A673 (cell line): ENCODE results near the gene FRMD3. TPM values are rescaled to one million over a fixed set of nuclear protein-coding genes. Genes with fewer than 3 reads are reported as not detected.

Experiments used
- BruUV-seq: library from RNA; stranded (reverse); fragments of 400-500 nt; replicated peaks from 2 replicates; lab custom pipeline; 2021; lab: Mats Ljungman, UMichigan
- CTCF ChIA-PET: fragments of 300-600 bp; sonication (Branson Sonifier 250); formaldehyde crosslinking; loops from one replicate; lab custom pipeline; 2022; ENCODE audit warnings: antibody characterized with exemption; lab: Charles Lee
- POLR2A ChIA-PET: fragments of 300-600 bp; sonication (Branson Sonifier 250); formaldehyde crosslinking; loops from one replicate; lab custom pipeline; 2022; ENCODE audit warnings: antibody characterized with exemption; ENCODE audit not compliant: low non-redundant PET; lab: Charles Lee
- DNase-seq: peaks from one replicate; pipeline ENCODE4 v3.0.0-alpha.2; 2015; ENCODE audit warnings: low spot score
- H3K27ac ChIP-seq: fragments of 200-600 bp; sonication (generic); 2 replicates; pipeline ENCODE4 v1.5.1; 2016; ENCODE audit warnings: mixed run types, low read depth, mild to moderate bottlenecking, mixed read lengths, antibody characterized with exemption, low read length; ENCODE audit not compliant: poor library complexity, severe bottlenecking
- H3K27me3 ChIP-seq: fragments of 200-600 bp; sonication (generic); replicated peaks from 2 replicates; pipeline ENCODE4 v1.6.1; 2017; ENCODE audit warnings: mixed run types, low read depth, mild to moderate bottlenecking, mixed read lengths, antibody characterized with exemption, low read length; ENCODE audit not compliant: insufficient read depth, poor library complexity
- H3K36me3 ChIP-seq: fragments of 200-600 bp; sonication (generic); 2 replicates; pipeline ENCODE4 v1.6.1; 2016; ENCODE audit warnings: mixed run types, mild to moderate bottlenecking, mixed read lengths, antibody characterized with exemption, low read length; ENCODE audit not compliant: insufficient read depth, poor library complexity, severe bottlenecking
- H3K4me1 ChIP-seq: fragments of 200-600 bp; sonication (generic); 2 replicates; pipeline ENCODE4 v1.6.1; 2017; ENCODE audit warnings: mixed run types, mild to moderate bottlenecking, mixed read lengths, antibody characterized with exemption, low read length; ENCODE audit not compliant: insufficient read depth, poor library complexity, severe bottlenecking
- H3K4me3 ChIP-seq: fragments of 200-600 bp; sonication (generic); 2 replicates; pipeline ENCODE4 v1.5.1; 2016; ENCODE audit warnings: low read depth, mixed run types, mild to moderate bottlenecking, mixed read lengths, low read length; ENCODE audit not compliant: poor library complexity, severe bottlenecking
- H3K9me3 ChIP-seq: fragments of 200-600 bp; sonication (generic); 2 replicates; pipeline ENCODE4 v1.6.1; 2016; ENCODE audit warnings: mixed run types, low read depth, mild to moderate bottlenecking, mixed read lengths, antibody characterized with exemption, low read length; ENCODE audit not compliant: poor library complexity, severe bottlenecking
- CTCF ChIP-seq: fragments of 300-800, 200-600 bp; sonication (generic); conservative IDR thresholded peaks from 2 replicates; pipeline ENCODE4 v1.5.1; 2017; ENCODE audit warnings: low read depth, mild to moderate bottlenecking, antibody characterized with exemption, low read length, moderate library complexity, mixed read lengths
- EZH2 ChIP-seq: fragments of 200-600 bp; sonication (generic); IDR thresholded peaks from 2 replicates; pipeline ENCODE4 v1.6.1; 2017; ENCODE audit warnings: borderline replicate concordance, low read depth, mild to moderate bottlenecking, mixed read lengths, antibody characterized with exemption, low read length; ENCODE audit not compliant: poor library complexity, severe bottlenecking
- intact Hi-C: fragments of 100-400 bp; cut with micrococcal nuclease; formaldehyde crosslinking; loops from one replicate; pipeline ENCODE4 v1.10.0; 2022; ENCODE audit not compliant: unreplicated experiment
- total RNA-seq: library from RNA; stranded (reverse); gene quantifications from 2 replicates; pipeline ENCODE4 v1.2.3, GENCODE V29; 2021

FRMD3 gene
- total RNA-seq, 1 experiment from 2014 or later: 1.0 TPM

- H3K27ac ChIP-seq: no peak overlapping the region
- peaks cover 8% of the 10 kb centered on the region for H3K4me1 ChIP-seq
- H3K27me3 ChIP-seq: peaks cover 80% of the 10 kb centered on the region
- no peaks in the 10 kb centered on the region for H3K9me3 ChIP-seq
- ChIA-PET CTCF (interaction anchor here (0.9 kb wide), 1 partner anchor 23 kb away, joined by 3 read pairs; no protein-coding TSS in a partner anchor), POLR2A (interaction anchor here (0.5 kb wide), 1 partner anchor 383 kb away, joined by 4 read pairs; no protein-coding TSS in a partner anchor)
- BruUV-seq: no TSS peak
- TF ChIP-seq CTCF (no peak), EZH2 (peak; percentile 55)
- no peak for DNase-seq
- no peaks in the 10 kb centered on the region for H3K36me3 ChIP-seq
- intact Hi-C loops: no loop called here
- H3K4me3 ChIP-seq: peak overlapping the region; percentile 44
These were observed 650 bp downstream of the FRMD3 start for GRCh38 chr9:83537331-83538171.

- H3K9me3 ChIP-seq: no peaks in the 10 kb centered on the region
- H3K4me3 ChIP-seq: no peak overlapping the region
- CTCF ChIA-PET: no interaction called here
- POLR2A ChIA-PET: no interaction called here
- no peak for DNase-seq
- H3K4me1 ChIP-seq: peaks cover 8% of the 10 kb centered on the region
- no peaks in the 10 kb centered on the region for H3K36me3 ChIP-seq
- H3K27me3 ChIP-seq: peaks cover 79% of the 10 kb centered on the region
- intact Hi-C loops: no loop called here
- H3K27ac ChIP-seq: no peak overlapping the region
- no peak for TF ChIP-seq EZH2
- no peak for TF ChIP-seq CTCF
- BruUV-seq: no TSS peak
These were observed 1.9 kb downstream of the FRMD3 start for GRCh38 chr9:83536332-83536731.

- TF ChIP-seq EZH2 (no peak), CTCF (no peak)
- no peak for DNase-seq
- peaks cover 73% of the 10 kb centered on the region for H3K27me3 ChIP-seq
- POLR2A ChIA-PET: no interaction called here
- intact Hi-C loops: no loop called here
- H3K27ac ChIP-seq: no peak overlapping the region
- no peaks in the 10 kb centered on the region for H3K9me3 ChIP-seq
- no TSS peak for BruUV-seq
- peaks cover 8% of the 10 kb centered on the region for H3K4me1 ChIP-seq
- no peak overlapping the region for H3K4me3 ChIP-seq
- CTCF ChIA-PET: no interaction called here
- H3K36me3 ChIP-seq: no peaks in the 10 kb centered on the region
These were observed 2.5 kb downstream of the FRMD3 start for GRCh38 chr9:83535736-83536135.
